HEK293T (cell line): ENCODE measurements around the gene IL24.
A peak's percentile ranks its signal among the peaks of the same experiment; 100 is the strongest.

Experiments used
- CTCF ChIA-PET: fragments of 350-600 bp; formaldehyde crosslinking; extraction: SDS; loops from one replicate; lab custom pipeline; 2021; ENCODE audit warnings: antibody characterized with exemption, inconsistent platforms; lab: Yijun Ruan, JAX
- POLR2A ChIA-PET: fragments of 350-600 bp; formaldehyde crosslinking; extraction: SDS; loops from one replicate; lab custom pipeline; 2020; ENCODE audit warnings: antibody characterized with exemption, inconsistent platforms; lab: Yijun Ruan, JAX
- DNase-seq: peaks from one replicate; pipeline ENCODE4 v3.0.0; 2012; ENCODE audit warnings: mixed read lengths; ENCODE audit errors: extremely low spot score
- ARNT ChIP-seq: fragments of 450-650 bp; IDR thresholded peaks from 2 replicates; pipeline ENCODE4 v1.6.1; 2017; ENCODE audit warnings: mild to moderate bottlenecking
- BHLHE40 ChIP-seq: fragments of 450-650 bp; IDR thresholded peaks from 2 replicates; pipeline ENCODE4 v1.6.1; 2016; ENCODE audit warnings: mild to moderate bottlenecking, moderate library complexity, borderline replicate concordance
- CTBP1 ChIP-seq: fragments of 450-650 bp; IDR thresholded peaks from 2 replicates; pipeline ENCODE4 v1.6.1; 2016; ENCODE audit warnings: borderline replicate concordance
- ELF4 ChIP-seq: fragments of 450-650 bp; IDR thresholded peaks from 2 replicates; pipeline ENCODE4 v1.6.1; 2017; ENCODE audit warnings: antibody characterized with exemption
- FOXA1 ChIP-seq: fragments of 450-650 bp; IDR thresholded peaks from 2 replicates; pipeline ENCODE4 v1.6.1; 2016; ENCODE audit warnings: mild to moderate bottlenecking
- FOXK2 ChIP-seq: fragments of 450-650 bp; IDR thresholded peaks from 2 replicates; pipeline ENCODE4 v1.6.1; 2016; ENCODE audit warnings: mild to moderate bottlenecking
- FOXM1 ChIP-seq: fragments of 450-650 bp; IDR thresholded peaks from 2 replicates; pipeline ENCODE4 v1.6.1; 2017; ENCODE audit warnings: mild to moderate bottlenecking, borderline replicate concordance
- HDGF ChIP-seq: fragments of 450-650 bp; IDR thresholded peaks from 2 replicates; pipeline ENCODE4 v1.6.1; 2017; ENCODE audit warnings: antibody characterized with exemption, borderline replicate concordance
- L3MBTL2 ChIP-seq: fragments of 450-650 bp; conservative IDR thresholded peaks from 2 replicates; pipeline ENCODE4 v1.6.1; 2016; ENCODE audit warnings: mild to moderate bottlenecking
- LEF1 ChIP-seq: fragments of 450-650 bp; IDR thresholded peaks from 2 replicates; pipeline ENCODE4 v1.6.1; 2017; ENCODE audit warnings: mild to moderate bottlenecking, borderline replicate concordance
- NFRKB ChIP-seq: fragments of 450-650 bp; IDR thresholded peaks from 2 replicates; pipeline ENCODE4 v1.6.1; 2016; ENCODE audit warnings: mild to moderate bottlenecking, moderate library complexity
- SP1 ChIP-seq: fragments of 450-650 bp; IDR thresholded peaks from 2 replicates; pipeline ENCODE4 v1.6.1; 2017
- SUZ12 ChIP-seq: fragments of 450-650 bp; IDR thresholded peaks from 2 replicates; pipeline ENCODE4 v1.6.1; 2016; ENCODE audit warnings: mild to moderate bottlenecking
- TARDBP ChIP-seq: fragments of 450-650 bp; IDR thresholded peaks from 2 replicates; pipeline ENCODE4 v1.6.1; 2016
- ZNF384 ChIP-seq: fragments of 450-650 bp; IDR thresholded peaks from 2 replicates; pipeline ENCODE4 v1.6.1; 2016
- TF ChIP-seq, protein P1 (sequence below): fragments of 450-650 bp; IDR thresholded peaks from 2 replicates; pipeline ENCODE4 v1.6.1; 2016

The IL24 gene

DNA sequence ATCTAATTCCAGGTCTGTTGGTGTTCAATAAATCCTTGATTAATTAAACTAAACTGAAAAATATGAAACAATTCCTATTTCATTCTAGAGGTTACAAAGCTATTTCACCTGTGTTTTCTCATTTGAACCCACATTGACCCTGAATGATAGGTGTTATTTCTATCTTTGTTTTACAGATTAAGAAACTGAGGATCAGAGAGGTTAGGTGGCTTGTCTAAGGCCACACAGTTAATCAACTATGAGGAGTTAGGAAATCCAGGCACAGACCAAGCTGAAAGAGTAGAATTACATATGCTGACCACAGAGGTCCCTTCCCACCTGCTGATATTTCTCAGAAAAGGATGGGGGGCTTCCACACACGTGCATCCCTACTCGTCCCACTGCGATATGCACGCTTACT is 48.5 kb downstream of the IL24 start:
- DNase-seq, result no peak
- TF ChIP-seq FOXM1 (no peak), CTBP1 (no peak)
- TF ChIP-seq, protein P1, sequence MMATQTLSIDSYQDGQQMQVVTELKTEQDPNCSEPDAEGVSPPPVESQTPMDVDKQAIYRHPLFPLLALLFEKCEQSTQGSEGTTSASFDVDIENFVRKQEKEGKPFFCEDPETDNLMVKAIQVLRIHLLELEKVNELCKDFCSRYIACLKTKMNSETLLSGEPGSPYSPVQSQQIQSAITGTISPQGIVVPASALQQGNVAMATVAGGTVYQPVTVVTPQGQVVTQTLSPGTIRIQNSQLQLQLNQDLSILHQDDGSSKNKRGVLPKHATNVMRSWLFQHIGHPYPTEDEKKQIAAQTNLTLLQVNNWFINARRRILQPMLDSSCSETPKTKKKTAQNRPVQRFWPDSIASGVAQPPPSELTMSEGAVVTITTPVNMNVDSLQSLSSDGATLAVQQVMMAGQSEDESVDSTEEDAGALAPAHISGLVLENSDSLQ, result no peak
- CTCF ChIA-PET, result interaction anchor here (1.3 kb wide), 1 partner anchor 12 kb away, joined by 3 read pairs; no protein-coding TSS in a partner anchor
- POLR2A ChIA-PET, result no interaction called here

DNA sequence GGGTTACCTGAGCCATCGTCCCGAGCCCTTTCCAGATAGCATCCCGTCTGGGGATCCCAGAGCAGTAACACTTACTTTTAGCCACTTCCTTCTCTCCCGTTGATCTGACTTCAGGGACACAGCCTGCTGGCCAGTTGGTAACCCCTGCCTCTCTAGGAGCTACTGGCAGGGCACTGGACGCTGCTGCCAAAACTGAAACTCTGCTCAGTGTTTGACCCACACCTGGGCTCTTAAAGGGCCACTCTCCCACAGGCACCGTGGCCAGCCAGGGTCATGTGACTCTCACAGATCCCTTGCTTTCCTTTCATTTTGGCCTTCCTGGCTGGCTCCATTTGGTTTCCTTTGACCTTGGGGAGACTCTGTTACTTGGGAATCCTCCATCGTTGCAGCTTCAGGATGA is 49.0 kb downstream of the IL24 start, which contains the start of gene PIGR:
Gene PIGR (minus strand): TSS at position 206 of the 400 bp plus-strand sequence. CDS start 5,935 bp downstream, outside the sequence.
- TF ChIP-seq BHLHE40, result no peak
- TF ChIP-seq SUZ12, result no peak
- TF ChIP-seq FOXA1, result no peak
- TF ChIP-seq ARNT, result no peak
- no peak for TF ChIP-seq LEF1
- TF ChIP-seq SP1, result no peak
- TF ChIP-seq TARDBP, result no peak
- CTCF ChIA-PET, result interaction anchor here (1.3 kb wide), 1 partner anchor 13 kb away, joined by 3 read pairs; no protein-coding TSS in a partner anchor
- POLR2A ChIA-PET, result no interaction called here
- DNase-seq, result no peak

DNA sequence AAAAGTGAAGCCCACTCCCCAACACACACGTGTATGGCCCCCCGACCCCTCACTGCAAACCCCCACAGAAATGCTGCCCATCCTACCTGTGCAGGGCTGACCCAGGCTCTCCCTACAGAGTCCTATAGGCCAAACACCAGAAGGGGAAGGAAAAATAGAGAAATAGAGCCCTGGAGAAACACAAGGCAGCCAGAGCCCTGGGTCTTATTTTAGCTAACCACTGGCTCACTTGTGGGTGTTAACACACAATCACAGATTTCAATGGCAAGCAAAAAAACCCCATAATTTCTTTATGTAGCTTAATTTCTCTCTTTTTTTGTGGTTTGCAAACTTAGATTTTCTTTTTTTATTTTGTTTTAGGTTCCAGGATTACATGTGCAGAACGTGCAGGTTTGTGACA is 50.0 kb downstream of the IL24 start:
- TF ChIP-seq ELF4, result no peak
- TF ChIP-seq CTBP1, result no peak
- no peak for TF ChIP-seq FOXK2
- TF ChIP-seq BHLHE40, result no peak
- no peak for TF ChIP-seq TARDBP
- no peak for TF ChIP-seq HDGF
- no peak for TF ChIP-seq SP1
- TF ChIP-seq ARNT, result no peak
- no peak for TF ChIP-seq FOXM1
- no peak for TF ChIP-seq ZNF384
- no peak for DNase-seq
- POLR2A ChIA-PET, result no interaction called here
- CTCF ChIA-PET, result no interaction called here

DNA sequence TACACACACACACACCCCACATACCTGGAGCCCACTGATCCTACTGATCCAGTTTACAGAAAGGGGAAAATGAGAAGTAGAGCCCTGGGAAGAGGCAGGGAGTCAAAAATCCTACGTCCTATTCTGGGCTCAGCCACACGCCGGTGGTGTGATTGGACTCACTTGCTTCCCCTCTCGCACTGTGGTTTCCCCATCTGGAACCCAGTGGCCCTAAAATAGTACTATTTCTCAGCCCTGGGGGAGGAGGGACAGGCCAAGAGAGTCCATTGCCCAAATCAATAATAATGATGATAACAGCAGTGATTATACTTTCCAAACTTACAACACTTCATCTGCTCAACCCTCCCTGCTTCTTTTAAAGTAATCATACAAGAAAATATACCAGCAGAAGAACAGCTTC is 52.0 kb downstream of the IL24 start:
- no peak for DNase-seq
- TF ChIP-seq BHLHE40 (no peak), FOXA1 (no peak), TARDBP (no peak), HDGF (no peak), NFRKB (no peak), ARNT (no peak), SP1 (no peak), FOXK2 (no peak), LEF1 (no peak), L3MBTL2 (no peak), ELF4 (no peak), FOXM1 (no peak), ZNF384 (no peak), CTBP1 (no peak), SUZ12 (no peak)
- TF ChIP-seq, protein P1, result no peak
- POLR2A ChIA-PET, result no interaction called here
- CTCF ChIA-PET, result interaction anchor here (1.3 kb wide), 1 partner anchor 14 kb away, joined by 4 read pairs; no protein-coding TSS in a partner anchor

DNA sequence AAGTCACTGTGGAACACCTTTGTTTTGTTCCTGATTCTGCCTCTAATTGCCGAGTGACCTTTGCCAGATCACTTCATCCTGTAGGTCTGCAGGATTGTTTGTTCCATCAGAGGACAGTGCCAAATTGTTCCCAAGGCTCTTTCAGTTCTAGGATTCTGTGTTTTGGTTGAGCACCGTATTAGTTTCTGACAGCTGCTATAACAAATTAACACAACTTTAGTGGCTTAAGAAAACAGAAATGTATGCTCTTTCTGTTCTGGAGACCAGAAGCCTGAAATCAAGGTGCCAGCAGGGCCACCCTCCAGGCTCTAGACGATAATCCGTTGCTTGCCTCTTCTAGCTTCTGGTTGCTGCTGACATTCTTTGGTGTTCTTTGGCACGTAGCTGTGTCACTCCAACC is 52.4 kb downstream of the IL24 start:
- POLR2A ChIA-PET, result no interaction called here
- DNase-seq, result no peak

DNA sequence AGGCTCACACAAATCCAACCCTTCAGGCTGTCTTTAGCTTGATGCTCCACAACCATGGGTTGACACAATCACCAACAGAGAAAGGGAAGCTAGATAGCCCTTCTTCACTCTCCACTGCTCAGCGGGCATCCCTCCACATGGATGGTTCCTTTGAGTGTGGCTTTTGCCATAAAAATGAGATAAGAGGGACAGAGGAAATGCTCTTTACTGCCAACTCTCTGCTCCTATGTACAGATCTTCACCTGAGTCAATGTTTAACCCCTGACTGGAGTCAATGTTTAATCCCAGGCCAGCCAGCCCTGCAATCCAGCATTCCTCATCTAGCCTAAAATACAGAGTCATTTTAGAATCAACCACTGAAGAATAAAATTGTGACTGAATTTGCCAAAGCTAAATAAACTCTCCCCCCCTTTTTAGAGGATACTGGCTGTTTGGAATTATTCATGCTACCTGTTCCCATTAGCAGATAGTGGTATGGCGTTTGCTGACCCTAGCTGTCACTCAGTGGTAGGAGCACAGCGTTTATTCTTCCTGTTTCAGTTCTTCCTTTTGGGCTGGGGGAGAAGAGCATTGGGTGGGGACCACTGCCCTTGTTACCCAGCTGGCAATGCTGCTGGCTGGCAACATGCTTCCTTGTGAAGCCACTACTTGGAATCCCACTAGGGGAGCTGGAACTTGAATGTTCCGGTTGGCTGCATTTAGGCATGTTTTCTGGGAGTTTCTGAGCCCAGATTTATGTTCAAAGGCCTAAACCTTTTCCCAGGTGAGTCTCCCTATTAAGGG is 54.3 kb downstream of the IL24 start:
- DNase-seq, result no peak
- no peak for TF ChIP-seq NFRKB
- TF ChIP-seq, protein P1, result 0 out of 2 replicates have a peak, but pooled peaks have one; percentile 4
- ChIA-PET POLR2A (no interaction called here), CTCF (interaction anchor here (0.5 to 1.5 kb wide), 3 partner anchors 15 to 39 kb away, joined by 3 read pairs; no protein-coding TSS in a partner anchor)

More for the DNA sequence above, 52.4 kb downstream of the IL24 start:
- no peak for TF ChIP-seq HDGF
- TF ChIP-seq, protein P1, result no peak
- no peak for TF ChIP-seq TARDBP
- CTCF ChIA-PET, result interaction anchor here (1.3 kb wide), 1 partner anchor 15 kb away, joined by 4 read pairs; no protein-coding TSS in a partner anchor
